ENCODE results near the gene TH.

Gene TH

DNA sequence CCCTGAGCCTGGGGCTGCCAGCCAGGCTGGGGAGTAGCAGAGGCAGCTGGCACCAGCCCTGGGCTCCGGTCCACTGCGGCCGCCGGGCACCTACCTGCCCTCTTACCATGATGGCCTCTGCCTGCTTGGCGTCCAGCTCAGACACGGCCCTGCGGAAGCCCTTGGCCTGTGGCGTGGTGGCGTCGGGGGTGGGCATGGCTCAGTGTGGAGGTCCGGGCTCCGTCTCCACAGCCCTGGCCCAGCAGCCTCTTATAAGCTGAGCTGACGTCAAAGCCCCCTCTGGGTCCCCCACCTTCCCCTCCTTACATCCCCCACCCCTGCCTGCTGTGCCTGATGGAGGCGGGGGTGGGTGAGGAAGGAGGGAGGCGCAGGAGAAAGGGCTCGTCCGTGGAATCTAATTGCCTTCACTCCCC is at the start of gene TH:
Gene TH, minus strand, starts transcription at position 225 of the 413 bp plus-strand sequence. Its CDS starts 29 bp downstream, at position 196.
- DNase-seq (ENCODE audit: low spot score): no peak

DNA sequence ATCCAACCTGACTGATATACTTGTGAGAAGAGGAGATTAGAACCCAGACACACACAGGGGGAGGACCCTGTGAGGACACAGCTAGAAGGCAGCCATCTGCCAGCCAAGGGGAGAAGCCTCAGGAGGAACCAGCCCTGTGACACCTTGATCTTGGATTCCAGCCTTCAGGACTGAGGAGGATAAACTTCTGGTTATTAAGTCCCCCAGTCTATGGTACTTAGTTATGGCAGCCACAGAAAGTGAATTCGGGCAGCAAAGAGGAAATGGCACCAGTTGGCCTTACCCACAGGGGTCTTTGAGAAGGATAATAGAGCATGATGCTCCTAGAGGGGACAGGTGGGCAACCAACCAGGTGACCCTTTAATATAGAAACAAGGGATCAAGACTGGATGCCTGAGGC is 49.4 kb upstream of the TH start:
- no peak for DNase-seq (ENCODE audit: low spot score)

- no peak for DNase-seq (ENCODE audit: low spot score)
Measured at GRCh38 chr11:2220173-2220771, 48.7 kb upstream of the TH start.

GRCh38 chr11:2219318-2220017 is 47.9 kb upstream of the TH start:
- no peak for DNase-seq (ENCODE audit: low spot score)

GRCh38 chr11:2218031-2218633 is 46.5 kb upstream of the TH start:
- no peak for DNase-seq (ENCODE audit: low spot score)

GRCh38 chr11:2217211-2218030 is 45.8 kb upstream of the TH start:
- DNase-seq (ENCODE audit: low spot score): no peak

DNA sequence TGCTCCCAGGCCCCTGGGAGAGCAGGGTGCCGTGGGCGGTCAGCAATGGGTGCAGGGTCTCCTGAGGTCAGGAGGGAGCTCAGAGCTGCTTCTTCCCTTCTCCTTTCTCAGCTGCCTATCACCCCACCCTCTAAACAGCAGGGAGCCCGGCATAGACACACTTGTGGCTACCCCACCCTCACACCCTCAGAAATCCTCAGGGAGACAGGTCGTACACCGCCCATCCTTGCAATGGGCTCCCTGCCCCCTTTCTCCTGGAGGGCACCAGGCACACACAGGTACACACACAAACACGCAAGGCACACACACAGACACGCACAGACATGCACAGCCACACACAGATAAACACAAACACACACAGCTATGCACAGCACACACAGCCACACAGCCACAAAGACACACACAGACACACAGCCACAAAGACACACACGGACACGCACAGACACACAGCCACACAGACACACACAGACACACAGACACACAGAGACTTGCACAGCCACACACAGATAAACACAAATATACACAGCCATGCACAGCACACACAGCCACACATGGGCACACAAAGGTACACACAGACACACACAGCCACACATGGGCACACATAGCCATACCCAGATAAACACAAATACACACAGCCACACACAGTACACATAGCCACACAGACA is 44.9 kb upstream of the TH start:
- no peak for DNase-seq (ENCODE audit: low spot score)

GRCh38 chr11:2215561-2216399 is 44.2 kb upstream of the TH start:
- no peak for DNase-seq (ENCODE audit: low spot score)

DNA sequence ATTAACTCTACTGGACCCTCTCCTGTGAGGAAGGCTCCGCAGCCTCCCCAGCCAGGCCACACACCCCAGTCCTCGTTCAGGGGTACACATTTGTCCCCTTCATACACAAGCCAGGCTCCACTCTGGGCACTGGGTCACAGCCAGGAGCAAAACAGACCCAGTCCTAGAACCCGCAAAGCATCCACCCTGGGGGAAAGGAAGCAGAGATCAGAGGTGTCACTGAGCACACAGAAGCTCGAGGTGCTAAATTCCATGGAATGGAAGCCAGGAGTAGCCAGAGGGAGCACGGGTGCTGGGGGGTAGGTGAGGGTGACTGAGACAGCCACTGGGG is 43.6 kb upstream of the TH start:
- no peak for DNase-seq (ENCODE audit: low spot score)

GRCh38 chr11:2214527-2215229 is 43.1 kb upstream of the TH start:
- no peak for DNase-seq (ENCODE audit: low spot score)

- no peak for DNase-seq (ENCODE audit: low spot score)
Measured at GRCh38 chr11:2213890-2214526, 42.4 kb upstream of the TH start.

DNA sequence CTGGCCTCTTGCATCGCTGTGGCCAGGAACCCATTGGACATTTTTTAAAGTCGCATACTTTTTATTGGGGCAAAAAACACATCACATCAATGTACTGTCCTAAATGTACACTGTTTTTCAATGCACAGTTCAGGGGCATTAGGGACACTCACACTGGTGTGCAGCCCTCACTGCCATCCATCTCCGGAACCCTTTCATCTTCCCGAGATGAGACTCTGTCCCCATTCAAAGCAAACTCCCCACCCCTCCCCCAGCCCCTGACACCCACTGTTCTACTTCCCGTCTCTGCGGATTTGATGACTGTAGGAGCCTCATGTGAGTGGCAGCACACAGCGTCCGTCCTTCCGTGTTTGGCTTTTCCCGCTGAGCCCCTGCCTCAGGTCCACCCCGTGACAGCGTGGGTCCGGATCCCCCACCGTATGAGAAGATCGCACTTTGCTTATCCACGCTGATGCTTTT is 41.8 kb upstream of the TH start:
- peak; percentile 20 for DNase-seq (ENCODE audit: low spot score)

- no peak for DNase-seq (ENCODE audit: low spot score)
Measured at GRCh38 chr11:2212411-2213251, 41.0 kb upstream of the TH start.

DNA sequence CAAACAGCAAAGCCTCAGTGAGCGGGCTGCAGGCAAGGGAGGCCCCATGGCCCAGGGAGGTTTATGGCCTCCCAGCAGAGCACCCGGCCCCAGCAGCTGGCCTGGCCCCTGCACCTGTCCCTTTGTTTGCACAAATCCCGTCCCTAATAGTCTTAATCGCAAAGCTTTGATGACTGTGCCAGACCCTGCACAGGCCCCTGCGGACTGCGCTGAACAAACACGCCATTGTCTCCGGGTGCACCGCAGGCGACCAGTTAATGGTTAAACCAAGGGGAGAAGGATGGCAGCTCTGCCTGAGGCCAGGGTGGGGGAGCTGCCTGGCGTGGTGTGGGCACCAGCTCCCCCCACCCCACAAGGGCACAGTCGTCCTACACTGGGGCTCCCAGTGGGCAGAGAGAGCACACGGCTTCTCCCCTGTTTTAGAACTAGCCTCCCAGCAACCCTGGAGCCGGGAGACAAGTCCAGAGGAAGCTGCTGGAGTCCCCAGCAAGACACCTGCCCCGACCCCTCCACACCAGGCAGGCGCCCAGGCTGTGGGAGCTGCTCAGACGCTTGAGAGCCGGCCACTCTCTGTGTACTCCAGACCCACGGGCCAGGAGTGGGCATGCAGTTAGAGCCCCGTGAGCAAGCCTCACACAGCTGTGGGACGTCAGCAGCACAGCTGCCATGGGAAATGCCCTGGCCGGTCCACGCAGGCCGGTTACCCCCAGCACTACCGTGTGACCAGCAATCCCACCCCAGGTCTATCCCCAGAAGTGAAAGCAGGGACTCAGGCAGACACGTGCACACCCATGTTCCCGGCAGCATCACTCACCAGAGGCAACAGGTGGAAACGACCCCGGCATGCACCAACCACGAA is 39.7 kb upstream of the TH start:
- no peak for DNase-seq (ENCODE audit: low spot score)

DNA sequence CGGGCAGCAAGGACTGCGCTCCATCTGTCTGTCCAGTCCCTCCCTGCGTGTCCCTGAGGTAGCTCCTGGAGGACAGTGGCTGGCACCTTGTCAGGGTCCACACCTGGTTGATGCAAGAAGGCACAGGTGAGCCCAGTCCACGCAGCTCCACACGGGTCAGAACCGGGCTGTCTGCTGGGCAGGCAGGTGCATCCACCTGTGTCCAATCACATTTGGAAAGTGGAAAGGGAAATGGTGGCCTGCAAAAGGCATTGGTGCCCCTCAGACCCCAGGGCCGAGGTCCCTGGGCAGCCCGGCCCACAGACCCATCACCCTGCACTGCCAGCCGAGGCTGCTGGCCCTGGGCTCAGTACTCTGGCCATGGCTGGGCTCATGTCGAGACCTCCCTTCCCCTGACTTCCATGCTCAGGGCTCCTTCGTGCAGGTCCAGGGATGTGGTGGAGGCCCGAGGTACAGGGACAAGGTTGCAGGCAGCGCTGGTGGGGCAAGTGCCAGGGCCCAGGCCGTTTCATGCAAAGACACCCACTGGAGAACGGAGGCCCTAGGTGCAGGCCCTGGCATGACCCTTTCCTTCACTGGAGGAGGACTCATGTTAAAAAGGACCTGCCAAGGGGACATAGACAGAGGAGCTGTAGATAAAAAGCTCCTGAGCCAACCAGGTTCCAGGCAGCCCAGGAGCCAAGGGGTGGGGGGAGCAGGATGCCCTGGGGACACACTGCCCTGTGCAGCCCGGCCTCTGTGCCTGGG is 38.9 kb upstream of the TH start:
- no peak for DNase-seq (ENCODE audit: low spot score)

GRCh38 chr11:2209900-2210321 is 38.3 kb upstream of the TH start:
- DNase-seq (ENCODE audit: low spot score): no peak

DNA sequence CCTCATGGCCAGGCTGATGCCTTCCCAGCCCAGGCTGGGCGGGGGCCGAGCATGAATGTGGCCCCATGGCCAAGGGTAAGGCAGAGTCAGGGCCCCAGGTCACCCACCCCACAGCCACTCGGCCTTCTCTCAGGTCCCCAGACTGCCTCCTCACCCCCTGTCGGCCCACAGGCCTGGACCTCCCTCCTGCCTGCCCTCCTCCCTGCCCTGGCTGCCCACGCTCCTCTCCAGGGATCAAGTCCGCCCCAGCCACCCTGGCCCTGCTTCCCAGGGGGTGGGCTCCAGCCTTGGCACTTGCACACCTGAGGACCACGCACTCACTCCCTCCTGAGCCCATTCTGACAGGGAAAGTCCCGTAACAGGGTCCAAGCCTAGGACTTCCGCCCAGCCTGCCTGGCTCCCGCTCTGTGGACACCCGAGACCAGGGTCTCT is 37.8 kb upstream of the TH start:
- no peak for DNase-seq (ENCODE audit: low spot score)
